AG09309 (cell line): Measurements from ENCODE around the gene NFATC2IP.
A peak's percentile ranks its signal among the peaks of the same experiment; 100 is the strongest.
"Not testable (repeated sequence)": the region's sequence is repeated elsewhere in the genome, so short reads cannot be mapped to it uniquely, and the experiment has no call there.

Source experiments
- DNase-seq: peaks from one replicate; pipeline ENCODE4 v3.0.0-alpha.2; 2010; ENCODE audit warnings: low read depth
- H3K4me3 ChIP-seq: 2 replicates; pipeline ENCODE4 v1.5.1; 2011; ENCODE audit warnings: mild to moderate bottlenecking, low read depth, low read length, moderate library complexity; ENCODE audit not compliant: control insufficient read depth
- TF ChIP-seq, protein P1 (sequence below): IDR thresholded peaks from 2 replicates; pipeline ENCODE4 v1.5.1; 2011; ENCODE audit warnings: mild to moderate bottlenecking, low read depth, low read length, inconsistent platforms; ENCODE audit not compliant: insufficient read depth, control insufficient read depth; ENCODE audit errors: missing control alignments

The NFATC2IP gene

GRCh38 chr16:28925386-28926228, 25.1 kb upstream of the NFATC2IP start:
- peak overlapping the region; percentile 65 for H3K4me3 ChIP-seq
- TF ChIP-seq, protein P1, sequence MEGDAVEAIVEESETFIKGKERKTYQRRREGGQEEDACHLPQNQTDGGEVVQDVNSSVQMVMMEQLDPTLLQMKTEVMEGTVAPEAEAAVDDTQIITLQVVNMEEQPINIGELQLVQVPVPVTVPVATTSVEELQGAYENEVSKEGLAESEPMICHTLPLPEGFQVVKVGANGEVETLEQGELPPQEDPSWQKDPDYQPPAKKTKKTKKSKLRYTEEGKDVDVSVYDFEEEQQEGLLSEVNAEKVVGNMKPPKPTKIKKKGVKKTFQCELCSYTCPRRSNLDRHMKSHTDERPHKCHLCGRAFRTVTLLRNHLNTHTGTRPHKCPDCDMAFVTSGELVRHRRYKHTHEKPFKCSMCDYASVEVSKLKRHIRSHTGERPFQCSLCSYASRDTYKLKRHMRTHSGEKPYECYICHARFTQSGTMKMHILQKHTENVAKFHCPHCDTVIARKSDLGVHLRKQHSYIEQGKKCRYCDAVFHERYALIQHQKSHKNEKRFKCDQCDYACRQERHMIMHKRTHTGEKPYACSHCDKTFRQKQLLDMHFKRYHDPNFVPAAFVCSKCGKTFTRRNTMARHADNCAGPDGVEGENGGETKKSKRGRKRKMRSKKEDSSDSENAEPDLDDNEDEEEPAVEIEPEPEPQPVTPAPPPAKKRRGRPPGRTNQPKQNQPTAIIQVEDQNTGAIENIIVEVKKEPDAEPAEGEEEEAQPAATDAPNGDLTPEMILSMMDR: no peak
- peak; percentile 17 for DNase-seq

GRCh38 chr16:28926284-28926683, 24.5 kb upstream of the NFATC2IP start:
- H3K4me3 ChIP-seq, DNase-seq: not testable (repeated sequence)

GRCh38 chr16:28927815-28928214, 22.9 kb upstream of the NFATC2IP start:
- DNase-seq: no peak
- H3K4me3 ChIP-seq: no peak overlapping the region
- TF ChIP-seq, protein P1: no peak

GRCh38 chr16:28930203-28930602, 20.5 kb upstream of the NFATC2IP start:
- no peak for DNase-seq
- no peak overlapping the region for H3K4me3 ChIP-seq
- TF ChIP-seq, protein P1: no peak

DNA sequence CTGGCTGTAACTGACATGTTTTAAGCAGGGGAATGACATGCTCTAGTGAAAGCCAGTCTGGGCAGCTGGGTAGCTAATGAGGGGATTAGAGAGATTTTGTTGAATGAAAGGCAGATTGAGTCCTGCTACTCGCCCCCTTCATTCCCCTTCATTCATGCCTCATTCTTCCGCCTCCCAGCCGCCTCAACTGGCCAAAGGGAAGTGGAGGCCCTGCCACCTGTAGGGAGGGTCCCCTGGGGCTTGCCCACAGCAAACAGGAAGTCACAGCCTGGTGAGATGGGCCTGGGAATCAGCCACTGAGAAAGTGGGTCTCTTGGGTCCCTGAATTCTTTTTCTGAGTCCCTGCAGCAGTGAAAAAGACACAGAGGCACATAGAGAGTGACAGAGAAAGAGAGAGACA, 20.1 kb upstream of the NFATC2IP start:
- no peak for DNase-seq
- no peak overlapping the region for H3K4me3 ChIP-seq
- TF ChIP-seq, protein P1: no peak

DNA sequence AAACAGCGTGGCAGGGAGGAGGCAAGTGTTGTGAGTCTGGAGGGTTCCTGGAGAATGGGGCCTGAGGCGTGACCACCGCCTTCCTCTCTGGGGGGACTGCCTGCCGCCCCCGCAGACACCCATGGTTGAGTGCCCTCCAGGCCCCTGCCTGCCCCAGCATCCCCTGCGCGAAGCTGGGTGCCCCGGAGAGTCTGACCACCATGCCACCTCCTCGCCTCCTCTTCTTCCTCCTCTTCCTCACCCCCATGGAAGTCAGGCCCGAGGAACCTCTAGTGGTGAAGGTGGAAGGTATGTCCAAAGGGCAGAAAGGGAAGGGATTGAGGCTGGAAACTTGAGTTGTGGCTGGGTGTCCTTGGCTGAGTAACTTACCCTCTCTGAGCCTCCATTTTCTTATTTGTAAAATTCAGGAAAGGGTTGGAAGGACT, 18.9 kb upstream of the NFATC2IP start, which contains the start of gene CD19:
Gene CD19, plus strand, starts transcription at position 171 of the 425 bp plus-strand sequence. Its CDS starts 30 bp downstream, at position 201.
- no peak for DNase-seq
- TF ChIP-seq, protein P1: no peak
- no peak within 1 kb of the TSS for H3K4me3 ChIP-seq

DNA sequence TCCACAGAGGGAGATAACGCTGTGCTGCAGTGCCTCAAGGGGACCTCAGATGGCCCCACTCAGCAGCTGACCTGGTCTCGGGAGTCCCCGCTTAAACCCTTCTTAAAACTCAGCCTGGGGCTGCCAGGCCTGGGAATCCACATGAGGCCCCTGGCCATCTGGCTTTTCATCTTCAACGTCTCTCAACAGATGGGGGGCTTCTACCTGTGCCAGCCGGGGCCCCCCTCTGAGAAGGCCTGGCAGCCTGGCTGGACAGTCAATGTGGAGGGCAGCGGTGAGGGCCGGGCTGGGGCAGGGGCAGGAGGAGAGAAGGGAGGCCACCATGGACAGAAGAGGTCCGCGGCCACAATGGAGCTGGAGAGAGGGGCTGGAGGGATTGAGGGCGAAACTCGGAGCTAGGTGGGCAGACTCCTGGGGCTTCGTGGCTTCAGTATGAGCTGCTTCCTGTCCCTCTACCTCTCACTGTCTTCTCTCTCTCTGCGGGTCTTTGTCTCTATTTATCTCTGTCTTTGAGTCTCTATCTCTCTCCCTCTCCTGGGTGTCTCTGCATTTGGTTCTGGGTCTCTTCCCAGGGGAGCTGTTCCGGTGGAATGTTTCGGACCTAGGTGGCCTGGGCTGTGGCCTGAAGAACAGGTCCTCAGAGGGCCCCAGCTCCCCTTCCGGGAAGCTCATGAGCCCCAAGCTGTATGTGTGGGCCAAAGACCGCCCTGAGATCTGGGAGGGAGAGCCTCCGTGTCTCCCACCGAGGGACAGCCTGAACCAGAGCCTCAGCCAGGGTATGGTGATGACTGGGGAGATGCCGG, 18.2 kb upstream of the NFATC2IP start:
- no peak for DNase-seq

More for the DNA sequence above, 18.2 kb upstream of the NFATC2IP start:
- TF ChIP-seq, protein P1: no peak
- no peak overlapping the region for H3K4me3 ChIP-seq
